ENCODE measurements around the gene P3H2. TPM values are rescaled to one million over a fixed set of nuclear protein-coding genes. Genes with fewer than 3 reads are reported as not detected.

The P3H2 gene
- total and polyA plus RNA-seq, 2 of the 4 experiments (the other 2 are of a cell fraction) = 54.7 to 64.3 TPM

GRCh38 chr3:190032923-190033322 lies 87.8 kb downstream of the P3H2 start:
- dilution Hi-C loops (cut with HindIII; ENCODE audit: low sequenced_read_pairs, unreplicated experiment) = no loop called here
- ATAC-seq (ENCODE audit: low read depth) = no peak

More at GRCh38 chr3:190032923-190033322, 87.8 kb downstream of the P3H2 start:
- H3K18ac ChIP-seq (ENCODE audit: low read depth, low read length) = no peak overlapping the region
- H3K27me3 ChIP-seq (ENCODE audit: control insufficient read depth, insufficient read depth, low read length) = no peaks in the 10 kb centered on the region
- H3K4ac ChIP-seq (ENCODE audit: low read depth, low read length) = peak overlapping the region; percentile 40; the same call in 1 of the 2 replicates
- POLR2A ChIA-PET (ENCODE audit: unreplicated experiment) = no interaction called here
- DNase-seq = no peak
- 95% methylated on average over 5 of the region's 11 CpGs; no CpG with 5 or more reads in 1 of the 2 experiments for WGBS, 2 experiments (ENCODE audit: extremely low coverage in 2 of 2, insufficient read length in 1 of 2)
- no peak overlapping the region for H3K4me2 ChIP-seq (ENCODE audit: low read depth, low read length)
- H3K23ac ChIP-seq (ENCODE audit: low read depth, low read length) = no peak overlapping the region
- H2BK20ac ChIP-seq (ENCODE audit: low read depth, low read length) = no peak overlapping the region
- peaks cover 3% of the 10 kb centered on the region; the same call in 1 of the 2 replicates for H3K9me1 ChIP-seq (ENCODE audit: insufficient read depth, low read length)
- peaks cover 3 to 41% of the 10 kb centered on the region in 2 experiments; a peak in 3 of 4 replicates for H3K79me1 ChIP-seq (ENCODE audit: low read depth in 1 of 2, low read length in 2 of 2)
- BruUV-seq (replicated peaks) = no TSS peak
- H3K4me1 ChIP-seq (ENCODE audit: control insufficient read depth, insufficient read depth, low read length) = peaks cover 3% of the 10 kb centered on the region; the same call in 1 of the 2 replicates
- H4K8ac ChIP-seq (ENCODE audit: low read depth in 2 of 2, low read length in 2 of 2) = no peak overlapping the region
- H2BK120ac ChIP-seq (ENCODE audit: low read depth, low read length) = no peak overlapping the region
- H4K5ac ChIP-seq (ENCODE audit: low read depth, low read length) = no peak overlapping the region
- no peak overlapping the region for H3K4me3 ChIP-seq (ENCODE audit: insufficient read depth, low read depth, low read length)
- TF ChIP-seq CTCF (conservative IDR thresholded peaks at IDR 0.05; ENCODE audit: low read depth, low read length) = no peak
- no peak for TF ChIP-seq FOS (IDR thresholded peaks at IDR 0.05; ENCODE audit: low read depth, low read length)
- no peak for TF ChIP-seq ELK1 (IDR thresholded peaks at IDR 0.05; ENCODE audit: borderline replicate concordance, low read depth, low read length)
- TF ChIP-seq BHLHE40 (IDR thresholded peaks at IDR 0.05; ENCODE audit: low read depth, low read length) = no peak
- no peak for TF ChIP-seq USF2 (IDR thresholded peaks at IDR 0.05; ENCODE audit: low read depth, low read length)
- no peak for TF ChIP-seq MAZ (IDR thresholded peaks at IDR 0.05; ENCODE audit: borderline replicate concordance, low read depth, low read length)
- no peak for TF ChIP-seq CEBPB (IDR thresholded peaks at IDR 0.05; ENCODE audit: low read depth, low read length)
- no peak for TF ChIP-seq MXI1 (IDR thresholded peaks at IDR 0.05; ENCODE audit: borderline replicate concordance, low read depth, low read length)
- no peak for TF ChIP-seq MAFK (IDR thresholded peaks at IDR 0.05; ENCODE audit: low read depth, low read length)
- TF ChIP-seq NFE2L2 (IDR thresholded peaks at IDR 0.05; ENCODE audit: low read depth, low read length) = no peak
- TF ChIP-seq CHD1 (IDR thresholded peaks at IDR 0.05; ENCODE audit: low read depth, low read length) = no peak
- no peak for TF ChIP-seq RFX5 (IDR thresholded peaks at IDR 0.05; ENCODE audit: low read depth, low read length)
- TF ChIP-seq POLR2A (IDR thresholded peaks at IDR 0.05; ENCODE audit: low read depth, low read length) = no peak
- TF ChIP-seq RAD21 (IDR thresholded peaks at IDR 0.05; ENCODE audit: low read length) = no peak
- TF ChIP-seq SMC3 (IDR thresholded peaks at IDR 0.05; ENCODE audit: low read depth, low read length) = no peak
- TF ChIP-seq RCOR1 (IDR thresholded peaks at IDR 0.05; ENCODE audit: insufficient replicate concordance, low read length) = no peak
- H3K27ac ChIP-seq (ENCODE audit: insufficient read depth, low read length) = no peak overlapping the region
- no peak overlapping the region for H3K14ac ChIP-seq (replicated peaks; ENCODE audit: low read depth, low read length)
- peak overlapping the region; percentile 45 for H2BK5ac ChIP-seq (ENCODE audit: low read depth, low read length, poor library complexity, severe bottlenecking)
- no peak overlapping the region for H2AK9ac ChIP-seq (replicated peaks; ENCODE audit: low read depth, low read length, poor library complexity)
- no peak overlapping the region for H4K91ac ChIP-seq (ENCODE audit: insufficient read depth, low read depth, low read length)
- H3K9ac ChIP-seq (ENCODE audit: low read depth, low read length) = no peak overlapping the region
- intact Hi-C loops (cut with micrococcal nuclease) = no loop called here
- H3K36me3 ChIP-seq (ENCODE audit: control insufficient read depth, insufficient read depth, low read length) = no peaks in the 10 kb centered on the region
- peak overlapping the region; percentile 51; the same call in 1 of the 3 replicates for H2BK15ac ChIP-seq (ENCODE audit: low read depth, low read length)
- in situ Hi-C loops (cut with MboI; ENCODE audit: low sequenced_read_pairs) = no loop called here
- CTCF ChIA-PET = interaction anchor here (1.8 kb wide), 1 partner anchor 16 kb away, joined by 7 read pairs; no protein-coding TSS in a partner anchor
- no peaks in the 10 kb centered on the region for H3K9me3 ChIP-seq (ENCODE audit: control insufficient read depth, insufficient read depth, low read length)
- H2AK5ac ChIP-seq (ENCODE audit: low read depth, low read length) = peak overlapping the region; percentile 24; the same call in 1 of the 2 replicates
- H4K20me1 ChIP-seq (ENCODE audit: insufficient read depth, low read length) = no peaks in the 10 kb centered on the region
- no peak overlapping the region for H2AFZ ChIP-seq (replicated peaks; ENCODE audit: low read length, poor library complexity)
- no peak overlapping the region for H3K56ac ChIP-seq (ENCODE audit: extremely low read depth, insufficient read depth, low read length)

Data from IMR-90 (cell line).